WTC11 (cell line): ENCODE data around the gene MRPL28.

Experiments used
- CREB1 ChIP-seq: sonication (generic); formaldehyde crosslinking; IDR thresholded peaks from 2 replicates; pipeline ENCODE4 v1.8.0; 2023; ENCODE audit warnings: mild to moderate bottlenecking, missing genetic modification reagents
- CTCF ChIP-seq: fragments of 200-600 bp; IDR thresholded peaks from 2 replicates; pipeline ENCODE4 v1.8.0; 2022; ENCODE audit warnings: antibody characterized with exemption
- FOXJ3 ChIP-seq: sonication (generic); formaldehyde crosslinking; IDR thresholded peaks from 2 replicates; pipeline ENCODE4 v1.9.0; 2021; ENCODE audit warnings: missing genetic modification reagents, mild to moderate bottlenecking, borderline replicate concordance
- NFYB ChIP-seq: sonication (generic); formaldehyde crosslinking; conservative IDR thresholded peaks from 2 replicates; pipeline ENCODE4 v1.8.0; 2022; ENCODE audit warnings: low read depth, missing genetic modification reagents
- NR2C2 ChIP-seq: sonication (generic); formaldehyde crosslinking; IDR thresholded peaks from 2 replicates; pipeline ENCODE4 v1.8.0; 2022; ENCODE audit warnings: mild to moderate bottlenecking, missing genetic modification reagents
- SP1 ChIP-seq: sonication (generic); formaldehyde crosslinking; conservative IDR thresholded peaks from 2 replicates; pipeline ENCODE4 v1.8.1; 2022; ENCODE audit warnings: missing genetic modification reagents
- TCF7 ChIP-seq: sonication (generic); formaldehyde crosslinking; IDR thresholded peaks from 2 replicates; pipeline ENCODE4 v1.8.0; 2022; ENCODE audit warnings: mild to moderate bottlenecking, low read depth, missing genetic modification reagents, moderate library complexity
- TEAD1 ChIP-seq: sonication (generic); formaldehyde crosslinking; IDR thresholded peaks from 2 replicates; pipeline ENCODE4 v1.8.0; 2022; ENCODE audit warnings: mild to moderate bottlenecking, missing genetic modification reagents
- USF1 ChIP-seq: sonication (generic); formaldehyde crosslinking; IDR thresholded peaks from 2 replicates; pipeline ENCODE4 v1.8.0; 2022; ENCODE audit warnings: mild to moderate bottlenecking, missing genetic modification reagents
- ZNF425 ChIP-seq: fragments of 250-450 bp; sonication (Bioruptor Pico); conservative IDR thresholded peaks from 2 replicates; pipeline ENCODE4 v1.9.0; 2021; ENCODE audit warnings: mild to moderate bottlenecking
- TF ChIP-seq, protein P1 (sequence below): sonication (generic); formaldehyde crosslinking; IDR thresholded peaks from 2 replicates; pipeline ENCODE4 v1.8.1; 2022; ENCODE audit warnings: low read depth, mild to moderate bottlenecking, moderate library complexity, missing genetic modification reagents, borderline replicate concordance
- TF ChIP-seq, protein P2 (sequence below): sonication (generic); formaldehyde crosslinking; IDR thresholded peaks from 2 replicates; pipeline ENCODE4 v1.8.1; 2022; ENCODE audit warnings: missing genetic modification reagents, borderline replicate concordance
- TF ChIP-seq, protein P3 (sequence below): sonication (generic); formaldehyde crosslinking; IDR thresholded peaks from 2 replicates; pipeline ENCODE4 v1.8.1; 2023; ENCODE audit warnings: mild to moderate bottlenecking, moderate library complexity, missing genetic modification reagents
- TF ChIP-seq, protein P4 (sequence below): fragments of 250-450 bp; sonication (Bioruptor Pico); IDR thresholded peaks from 2 replicates; pipeline ENCODE4 v2.1.2; 2022; ENCODE audit warnings: mild to moderate bottlenecking, moderate library complexity

- 0 out of 2 replicates have a peak, but pooled peaks have one; percentile 42 for TF ChIP-seq CTCF
- no peak for TF ChIP-seq NR2C2 (CRISPR knock-in tag)
- 0 out of 2 replicates have a peak, but pooled peaks have one; percentile 39 for TF ChIP-seq USF1 (CRISPR knock-in tag)
- TF ChIP-seq ZNF425 = no peak
- TF ChIP-seq TEAD1 (CRISPR knock-in tag) = no peak
- TF ChIP-seq, protein P1, sequence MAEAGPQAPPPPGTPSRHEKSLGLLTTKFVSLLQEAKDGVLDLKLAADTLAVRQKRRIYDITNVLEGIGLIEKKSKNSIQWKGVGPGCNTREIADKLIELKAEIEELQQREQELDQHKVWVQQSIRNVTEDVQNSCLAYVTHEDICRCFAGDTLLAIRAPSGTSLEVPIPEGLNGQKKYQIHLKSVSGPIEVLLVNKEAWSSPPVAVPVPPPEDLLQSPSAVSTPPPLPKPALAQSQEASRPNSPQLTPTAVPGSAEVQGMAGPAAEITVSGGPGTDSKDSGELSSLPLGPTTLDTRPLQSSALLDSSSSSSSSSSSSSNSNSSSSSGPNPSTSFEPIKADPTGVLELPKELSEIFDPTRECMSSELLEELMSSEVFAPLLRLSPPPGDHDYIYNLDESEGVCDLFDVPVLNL (CRISPR knock-in tag) = no peak
- TF ChIP-seq, protein P2, sequence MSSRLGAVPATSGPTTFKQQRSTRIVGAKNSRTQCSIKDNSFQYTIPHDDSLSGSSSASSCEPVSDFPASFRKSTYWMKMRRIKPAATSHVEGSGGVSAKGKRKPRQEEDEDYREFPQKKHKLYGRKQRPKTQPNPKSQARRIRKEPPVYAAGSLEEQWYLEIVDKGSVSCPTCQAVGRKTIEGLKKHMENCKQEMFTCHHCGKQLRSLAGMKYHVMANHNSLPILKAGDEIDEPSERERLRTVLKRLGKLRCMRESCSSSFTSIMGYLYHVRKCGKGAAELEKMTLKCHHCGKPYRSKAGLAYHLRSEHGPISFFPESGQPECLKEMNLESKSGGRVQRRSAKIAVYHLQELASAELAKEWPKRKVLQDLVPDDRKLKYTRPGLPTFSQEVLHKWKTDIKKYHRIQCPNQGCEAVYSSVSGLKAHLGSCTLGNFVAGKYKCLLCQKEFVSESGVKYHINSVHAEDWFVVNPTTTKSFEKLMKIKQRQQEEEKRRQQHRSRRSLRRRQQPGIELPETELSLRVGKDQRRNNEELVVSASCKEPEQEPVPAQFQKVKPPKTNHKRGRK (CRISPR knock-in tag) = no peak
- TF ChIP-seq TCF7 (CRISPR knock-in tag) = no peak
- no peak for TF ChIP-seq SP1 (CRISPR knock-in tag)
- TF ChIP-seq NFYB (CRISPR knock-in tag) = no peak
- TF ChIP-seq FOXJ3 (CRISPR knock-in tag) = no peak
- TF ChIP-seq, protein P3, sequence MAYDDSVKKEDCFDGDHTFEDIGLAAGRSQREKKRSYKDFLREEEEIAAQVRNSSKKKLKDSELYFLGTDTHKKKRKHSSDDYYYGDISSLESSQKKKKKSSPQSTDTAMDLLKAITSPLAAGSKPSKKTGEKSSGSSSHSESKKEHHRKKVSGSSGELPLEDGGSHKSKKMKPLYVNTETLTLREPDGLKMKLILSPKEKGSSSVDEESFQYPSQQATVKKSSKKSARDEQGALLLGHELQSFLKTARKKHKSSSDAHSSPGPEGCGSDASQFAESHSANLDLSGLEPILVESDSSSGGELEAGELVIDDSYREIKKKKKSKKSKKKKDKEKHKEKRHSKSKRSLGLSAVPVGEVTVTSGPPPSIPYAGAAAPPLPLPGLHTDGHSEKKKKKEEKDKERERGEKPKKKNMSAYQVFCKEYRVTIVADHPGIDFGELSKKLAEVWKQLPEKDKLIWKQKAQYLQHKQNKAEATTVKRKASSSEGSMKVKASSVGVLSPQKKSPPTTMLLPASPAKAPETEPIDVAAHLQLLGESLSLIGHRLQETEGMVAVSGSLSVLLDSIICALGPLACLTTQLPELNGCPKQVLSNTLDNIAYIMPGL (CRISPR knock-in tag) = no peak; the same call in 1 of the 2 replicates
- TF ChIP-seq, protein P4, sequence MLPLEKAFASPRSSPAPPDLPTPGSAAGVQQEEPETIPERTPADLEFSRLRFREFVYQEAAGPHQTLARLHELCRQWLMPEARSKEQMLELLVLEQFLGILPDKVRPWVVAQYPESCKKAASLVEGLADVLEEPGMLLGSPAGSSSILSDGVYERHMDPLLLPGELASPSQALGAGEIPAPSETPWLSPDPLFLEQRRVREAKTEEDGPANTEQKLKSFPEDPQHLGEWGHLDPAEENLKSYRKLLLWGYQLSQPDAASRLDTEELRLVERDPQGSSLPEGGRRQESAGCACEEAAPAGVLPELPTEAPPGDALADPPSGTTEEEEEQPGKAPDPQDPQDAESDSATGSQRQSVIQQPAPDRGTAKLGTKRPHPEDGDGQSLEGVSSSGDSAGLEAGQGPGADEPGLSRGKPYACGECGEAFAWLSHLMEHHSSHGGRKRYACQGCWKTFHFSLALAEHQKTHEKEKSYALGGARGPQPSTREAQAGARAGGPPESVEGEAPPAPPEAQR = no peak
- no peak for TF ChIP-seq CREB1 (CRISPR knock-in tag)
Measured at GRCh38 chr16:318628-319027, 51.7 kb downstream of the MRPL28 start.
